ENCODE measurements around the gene NELL2. TPM values are rescaled to one million over a fixed set of nuclear protein-coding genes. Genes with fewer than 3 reads are reported as not detected.

NELL2 gene
- total RNA-seq, 1 experiment from 2014 or later = 596 TPM

- Histone ChIP-seq H3K9me3 (ENCODE audit: low read depth, low read length, poor library complexity, severe bottlenecking) (no peaks in the 10 kb centered on the region), H3K27ac (ENCODE audit: low read depth, low read length, poor library complexity, severe bottlenecking) (no peak overlapping the region), H3K27me3 (replicated peaks; ENCODE audit: insufficient read depth, low read depth, low read length, poor library complexity) (no peaks in the 10 kb centered on the region), H3K36me3 (ENCODE audit: insufficient read depth, low read length, poor library complexity, severe bottlenecking) (no peaks in the 10 kb centered on the region), H3K4me3 (ENCODE audit: low read depth, low read length, poor library complexity, severe bottlenecking) (no peak overlapping the region), H3K4me1 (ENCODE audit: insufficient read depth, low read length, poor library complexity, severe bottlenecking) (peaks cover 8% of the 10 kb centered on the region)
- no TSS peak for BruUV-seq (replicated peaks)
- TF ChIP-seq CTCF (conservative IDR thresholded peaks at IDR 0.05; ENCODE audit: low read depth, low read length) (no peak), EZH2 (IDR thresholded peaks at IDR 0.05; ENCODE audit: borderline replicate concordance, low read depth, low read length, poor library complexity, severe bottlenecking) (no peak)
- intact Hi-C loops (cut with micrococcal nuclease; ENCODE audit: unreplicated experiment) = no loop called here
- CTCF ChIA-PET = no interaction called here
- no peak for DNase-seq (ENCODE audit: low spot score)
- POLR2A ChIA-PET (ENCODE audit: low non-redundant PET) = no interaction called here
These were observed 312.6 kb downstream of the NELL2 start for GRCh38 chr12:44563486-44563885.

- Histone ChIP-seq H3K9me3 (ENCODE audit: low read depth, low read length, poor library complexity, severe bottlenecking) (no peaks in the 10 kb centered on the region), H3K27ac (ENCODE audit: low read depth, low read length, poor library complexity, severe bottlenecking) (no peak overlapping the region), H3K4me1 (ENCODE audit: insufficient read depth, low read length, poor library complexity, severe bottlenecking) (no peaks in the 10 kb centered on the region), H3K27me3 (replicated peaks; ENCODE audit: insufficient read depth, low read depth, low read length, poor library complexity) (no peaks in the 10 kb centered on the region), H3K36me3 (ENCODE audit: insufficient read depth, low read length, poor library complexity, severe bottlenecking) (peaks cover 8% of the 10 kb centered on the region), H3K4me3 (ENCODE audit: low read depth, low read length, poor library complexity, severe bottlenecking) (no peak overlapping the region)
- ChIA-PET CTCF (no interaction called here), POLR2A (ENCODE audit: low non-redundant PET) (interaction anchor here (0.6 to 0.7 kb wide), 2 partner anchors 8 to 13 kb away, joined by 3 to 6 read pairs; no protein-coding TSS in a partner anchor)
- no peak for DNase-seq (ENCODE audit: low spot score)
- BruUV-seq (replicated peaks) = no TSS peak
- intact Hi-C loops (cut with micrococcal nuclease; ENCODE audit: unreplicated experiment) = no loop called here
- TF ChIP-seq EZH2 (IDR thresholded peaks at IDR 0.05; ENCODE audit: borderline replicate concordance, low read depth, low read length, poor library complexity, severe bottlenecking) (no peak), CTCF (conservative IDR thresholded peaks at IDR 0.05; ENCODE audit: low read depth, low read length) (no peak)
These were observed 317.6 kb downstream of the NELL2 start for GRCh38 chr12:44558340-44559100.

- intact Hi-C loops (cut with micrococcal nuclease; ENCODE audit: unreplicated experiment) = no loop called here
- H3K27ac ChIP-seq (ENCODE audit: low read depth, low read length, poor library complexity, severe bottlenecking) = no peak overlapping the region
- no peak for DNase-seq (ENCODE audit: low spot score)
- CTCF ChIA-PET = no interaction called here
- no peaks in the 10 kb centered on the region for H3K4me1 ChIP-seq (ENCODE audit: insufficient read depth, low read length, poor library complexity, severe bottlenecking)
- H3K36me3 ChIP-seq (ENCODE audit: insufficient read depth, low read length, poor library complexity, severe bottlenecking) = peaks cover 8% of the 10 kb centered on the region
- no peaks in the 10 kb centered on the region for H3K27me3 ChIP-seq (replicated peaks; ENCODE audit: insufficient read depth, low read depth, low read length, poor library complexity)
- H3K4me3 ChIP-seq (ENCODE audit: low read depth, low read length, poor library complexity, severe bottlenecking) = no peak overlapping the region
- no TSS peak for BruUV-seq (replicated peaks)
- H3K9me3 ChIP-seq (ENCODE audit: low read depth, low read length, poor library complexity, severe bottlenecking) = no peaks in the 10 kb centered on the region
- no peak for TF ChIP-seq CTCF (conservative IDR thresholded peaks at IDR 0.05; ENCODE audit: low read depth, low read length)
- POLR2A ChIA-PET (ENCODE audit: low non-redundant PET) = no interaction called here
These were observed 320.7 kb downstream of the NELL2 start for GRCh38 chr12:44555454-44555853.

All from A673 (cell line).